Activated CD8-positive, alpha-beta memory T cell treated with anti-CD3 and anti-CD28 coated beads, Interleukin-2, amount 50 U/mL, for 24 hours (primary cell): Measurements from ENCODE around the gene RNF151.
A peak's percentile ranks its signal among the peaks of the same experiment; 100 is the strongest.
"Not testable (repeated sequence)": the region's sequence is repeated elsewhere in the genome, so short reads cannot be mapped to it uniquely, and the experiment has no call there.

Experiments used
- DNase-seq: peaks from one replicate; pipeline ENCODE4 v3.0.0-alpha.2; 2020; ENCODE audit errors: extremely low read depth

The RNF151 gene

DNA sequence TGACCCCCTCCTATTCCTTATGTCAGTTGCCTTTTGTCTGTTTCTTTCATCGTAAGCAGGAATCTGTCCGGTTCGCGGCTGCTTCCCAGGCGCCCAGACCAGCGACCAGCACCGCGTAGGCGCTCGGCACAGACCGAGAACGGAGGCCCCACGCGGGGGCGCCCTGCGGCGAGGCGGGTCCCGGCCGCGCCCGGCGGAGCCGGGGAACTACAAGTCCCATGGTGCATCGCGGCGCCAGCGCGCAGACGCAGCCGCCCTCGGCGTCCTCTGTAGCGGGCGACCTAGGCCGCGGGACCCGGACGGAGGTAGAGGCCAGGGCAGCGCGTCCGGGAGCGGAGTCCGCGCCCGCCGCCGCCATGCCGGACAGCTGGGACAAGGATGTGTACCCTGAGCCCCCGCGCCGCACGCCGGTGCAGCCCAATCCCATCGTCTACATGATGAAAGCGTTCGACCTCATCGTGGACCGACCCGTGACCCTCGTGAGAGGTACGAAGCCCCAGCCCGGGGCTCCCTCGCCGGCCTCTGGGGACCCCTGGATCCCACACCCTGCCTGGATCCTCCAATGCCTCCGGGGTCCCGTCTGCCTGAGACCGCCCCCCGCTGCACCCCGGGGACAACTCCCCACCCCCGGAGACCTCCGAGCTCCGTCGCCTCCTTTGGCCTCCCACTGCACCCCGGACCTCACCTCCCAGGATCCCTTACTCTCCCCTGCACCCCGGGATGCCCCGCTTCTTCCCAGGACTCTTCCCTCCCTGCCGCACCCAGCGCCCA, 7.2 kb upstream of the RNF151 start, which contains the start of gene NDUFB10:
NDUFB10 (plus strand) TSS at position 270 of the 771 bp plus-strand sequence; CDS start at position 357, 87 bp downstream.
- DNase-seq = peak; percentile 61

DNA sequence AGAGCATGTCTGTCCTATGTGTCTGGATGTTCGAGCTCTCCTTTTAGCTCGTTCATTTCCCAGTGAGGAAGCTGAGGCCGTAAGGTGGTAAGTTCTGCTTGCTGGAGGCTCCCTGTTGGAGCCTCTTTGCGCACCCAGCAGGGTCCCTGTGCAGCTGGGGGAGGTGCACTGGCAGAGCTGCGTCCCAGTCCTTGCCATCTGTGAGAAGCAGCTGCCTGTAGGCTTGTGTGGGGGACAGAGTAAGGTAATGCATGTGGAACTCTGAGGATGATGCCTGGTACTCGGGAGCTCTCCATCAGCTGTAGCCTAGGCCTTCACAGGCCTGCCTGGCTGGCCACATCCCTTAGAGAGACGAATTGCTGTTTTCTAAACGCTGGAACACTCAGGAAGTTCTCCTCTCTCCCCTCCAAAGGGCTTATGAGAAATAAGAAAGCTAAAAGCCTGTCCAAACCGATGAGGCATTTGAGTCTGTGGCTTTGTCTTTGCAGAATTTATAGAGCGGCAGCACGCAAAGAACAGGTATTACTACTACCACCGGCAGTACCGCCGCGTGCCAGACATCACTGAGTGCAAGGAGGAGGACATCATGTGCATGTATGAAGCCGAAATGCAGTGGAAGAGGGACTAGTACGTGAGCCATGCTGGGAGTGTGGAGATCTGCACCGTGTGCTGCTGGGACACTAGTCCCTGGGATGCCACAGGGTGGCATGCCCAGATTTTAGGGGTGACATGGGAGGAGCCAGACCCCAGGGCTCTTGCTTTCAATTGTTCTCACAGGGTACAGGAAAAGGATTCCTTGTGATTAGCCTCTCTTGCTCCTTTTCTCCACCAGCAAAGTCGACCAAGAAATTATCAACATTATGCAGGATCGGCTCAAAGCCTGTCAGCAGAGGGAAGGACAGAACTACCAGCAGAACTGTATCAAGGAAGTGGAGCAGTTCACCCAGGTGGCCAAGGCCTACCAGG, 5.7 kb upstream of the RNF151 start:
- DNase-seq = no peak

DNA sequence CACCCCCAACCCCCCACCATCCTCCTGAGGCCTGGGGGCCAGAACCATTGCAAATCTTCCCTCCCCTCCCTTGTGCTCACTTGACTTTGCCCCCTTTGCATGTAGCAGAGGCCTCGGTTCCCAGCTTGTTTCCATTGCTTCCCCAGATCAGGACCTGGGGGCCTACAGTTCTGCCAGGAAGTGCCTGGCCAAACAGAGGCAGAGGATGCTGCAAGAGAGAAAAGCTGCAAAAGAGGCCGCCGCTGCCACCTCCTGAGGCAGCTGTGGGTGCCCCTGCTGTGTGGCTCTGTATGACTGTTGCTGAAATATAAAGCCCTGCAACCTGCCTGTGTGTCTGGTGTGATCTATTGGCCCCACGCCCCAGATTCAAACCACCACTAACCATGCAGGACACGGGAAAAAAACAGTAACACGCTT, 5.0 kb upstream of the RNF151 start:
- DNase-seq = no peak

DNA sequence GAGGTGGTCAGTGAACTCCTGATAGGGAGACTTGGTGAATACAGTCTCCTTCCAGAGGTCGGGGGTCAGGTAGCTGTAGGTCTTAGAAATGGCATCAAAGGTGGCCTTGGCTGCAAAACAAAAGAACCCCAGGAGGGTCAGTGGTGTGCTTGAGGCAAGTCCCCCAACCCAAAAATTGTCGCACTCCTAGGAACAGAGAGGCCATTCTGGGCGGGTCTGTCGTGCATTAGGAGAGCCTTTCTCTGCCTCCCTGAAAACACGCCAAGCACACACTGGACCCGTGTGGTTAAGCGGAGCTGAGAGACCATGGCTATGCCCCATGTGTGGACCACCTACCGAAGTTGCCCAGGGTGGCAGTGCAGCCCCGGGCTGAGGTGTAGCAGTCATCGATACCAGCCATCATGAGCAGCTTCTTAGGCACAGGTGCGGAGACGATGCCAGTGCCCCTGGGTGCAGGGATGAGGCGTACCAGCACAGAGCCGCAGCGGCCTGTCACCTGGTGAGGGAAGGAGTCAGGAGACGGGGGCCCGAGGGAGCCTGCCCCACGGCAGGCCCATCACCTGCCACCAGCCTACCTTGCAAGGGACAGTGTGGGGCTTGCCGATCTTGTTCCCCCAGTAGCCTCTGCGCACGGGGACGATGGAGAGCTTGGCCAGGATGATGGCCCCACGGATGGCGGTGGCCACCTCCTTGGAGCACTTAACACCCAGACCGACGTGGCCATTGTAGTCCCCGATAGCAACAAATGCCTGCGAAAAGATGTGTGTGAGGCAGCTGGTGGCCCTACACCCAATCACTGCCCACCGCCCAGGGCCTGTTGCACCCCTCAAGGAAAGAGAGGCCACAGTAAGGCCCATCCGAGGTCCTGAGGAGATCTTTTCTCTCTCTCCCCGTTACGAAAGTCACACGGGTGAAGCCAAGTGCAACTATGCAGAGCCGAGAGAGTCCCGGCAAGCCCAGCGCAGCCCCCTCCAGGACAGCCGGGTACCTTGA, 4.2 kb upstream of the RNF151 start:
- not testable (repeated sequence) for DNase-seq

DNA sequence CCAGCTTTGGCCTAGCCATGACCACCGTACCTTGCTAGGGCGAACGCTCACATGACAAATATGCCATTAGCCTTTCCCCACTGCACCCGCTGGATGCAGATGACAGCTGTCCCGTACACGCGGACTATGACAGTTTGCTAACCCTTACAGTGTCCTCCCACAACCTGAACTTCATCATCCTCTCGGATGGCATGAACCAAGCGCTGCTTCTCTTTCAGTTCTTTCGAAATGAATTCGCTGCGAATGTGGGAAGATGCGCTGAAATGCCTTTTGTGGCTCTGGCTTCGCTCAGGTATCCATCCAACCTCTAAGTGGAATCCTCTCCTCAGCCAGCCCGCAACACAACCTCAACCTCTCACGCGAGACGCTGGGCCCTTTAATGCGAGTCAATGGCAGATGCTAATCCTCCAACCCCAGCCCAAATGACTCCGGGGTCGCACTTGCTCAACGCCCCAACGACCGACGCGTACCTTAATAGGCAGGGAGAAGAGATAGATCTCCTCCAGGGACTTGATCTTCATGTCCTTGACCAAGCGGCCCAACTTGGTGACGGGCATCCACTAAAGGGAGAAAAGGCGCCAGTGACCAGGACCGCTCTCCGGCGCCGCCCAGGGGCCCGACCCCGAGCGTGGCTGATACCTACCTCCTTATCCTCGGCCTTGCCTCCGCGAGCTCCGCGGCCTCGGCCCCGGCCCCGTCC, 2.7 kb upstream of the RNF151 start:
- no peak for DNase-seq

DNA sequence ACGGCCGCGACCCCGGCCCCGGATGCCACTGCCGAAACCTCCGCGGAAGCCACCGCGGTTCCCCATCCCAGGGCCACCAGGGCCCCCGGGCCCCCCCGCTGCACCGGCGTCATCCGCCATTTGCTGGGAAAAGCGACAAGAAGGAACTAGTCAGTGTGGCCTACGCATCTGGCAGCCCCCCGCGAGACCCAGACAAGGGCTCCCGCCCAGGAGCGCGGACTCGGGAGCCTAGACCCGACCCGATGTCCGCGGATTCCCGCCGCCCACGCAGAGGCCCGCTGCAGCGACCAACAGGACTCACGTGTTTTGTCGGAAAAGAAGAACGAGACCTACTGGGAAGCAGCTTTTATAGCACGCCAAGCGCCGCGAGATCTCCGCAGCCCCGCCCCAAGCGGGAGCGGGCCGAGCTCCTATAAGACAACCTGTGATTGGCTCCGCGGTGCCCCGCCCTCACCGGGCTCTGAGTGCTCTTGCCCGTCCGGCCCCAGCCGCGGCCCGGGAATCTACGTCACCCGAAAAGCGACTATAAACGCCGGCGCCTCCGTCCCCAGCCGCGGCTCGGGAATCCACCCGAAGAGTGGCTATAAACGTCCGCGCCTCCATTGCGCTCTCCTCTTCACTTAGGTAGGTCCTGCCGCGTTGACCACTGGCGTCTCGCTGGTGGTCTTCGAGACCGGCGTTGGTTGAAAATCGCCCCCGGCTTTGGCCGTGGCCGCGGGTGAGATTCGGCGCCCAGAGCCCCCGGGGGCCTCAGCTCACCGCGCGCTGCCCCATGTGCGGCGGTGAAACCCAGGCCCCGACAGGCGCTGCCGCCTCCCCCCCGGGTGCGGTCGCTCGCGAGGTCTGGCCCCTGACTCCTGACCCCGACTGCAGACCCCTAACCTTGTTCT, 1.9 kb upstream of the RNF151 start, which contains the start of gene RPS2:
RPS2 (minus strand) TSS at position 321 of the 890 bp plus-strand sequence; CDS start at position 120, 201 bp downstream.
- peak; percentile 96 for DNase-seq

DNA sequence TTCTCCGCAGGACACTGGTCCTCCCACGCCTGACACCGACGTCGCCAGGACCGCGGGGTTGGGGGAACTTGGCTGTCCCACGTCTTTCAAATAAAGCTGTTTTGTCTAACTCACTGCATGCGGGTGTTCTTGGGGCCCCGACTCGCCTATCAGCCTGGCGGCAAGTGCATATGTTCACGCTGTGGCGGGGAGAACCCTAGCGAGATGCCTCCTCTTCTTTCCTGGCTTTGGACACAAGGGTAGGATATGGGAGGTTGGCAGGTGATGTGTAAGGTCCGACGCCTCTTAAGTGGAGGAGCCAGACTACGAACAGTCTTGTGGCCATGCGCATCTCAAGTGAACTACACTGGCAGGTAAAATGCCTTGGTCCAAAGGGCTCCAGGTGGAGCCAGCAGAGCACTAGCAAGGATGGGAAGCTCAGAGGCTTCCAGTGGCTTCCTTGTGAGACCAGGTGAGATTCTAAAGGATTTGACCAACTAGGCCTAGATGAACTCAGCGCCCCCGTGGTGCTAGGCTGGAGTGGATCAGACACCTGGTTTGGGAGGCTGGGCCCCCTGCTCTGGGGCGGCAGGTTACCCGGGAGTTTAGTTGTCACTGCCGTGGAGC, 1.2 kb upstream of the RNF151 start:
- no peak for DNase-seq

DNA sequence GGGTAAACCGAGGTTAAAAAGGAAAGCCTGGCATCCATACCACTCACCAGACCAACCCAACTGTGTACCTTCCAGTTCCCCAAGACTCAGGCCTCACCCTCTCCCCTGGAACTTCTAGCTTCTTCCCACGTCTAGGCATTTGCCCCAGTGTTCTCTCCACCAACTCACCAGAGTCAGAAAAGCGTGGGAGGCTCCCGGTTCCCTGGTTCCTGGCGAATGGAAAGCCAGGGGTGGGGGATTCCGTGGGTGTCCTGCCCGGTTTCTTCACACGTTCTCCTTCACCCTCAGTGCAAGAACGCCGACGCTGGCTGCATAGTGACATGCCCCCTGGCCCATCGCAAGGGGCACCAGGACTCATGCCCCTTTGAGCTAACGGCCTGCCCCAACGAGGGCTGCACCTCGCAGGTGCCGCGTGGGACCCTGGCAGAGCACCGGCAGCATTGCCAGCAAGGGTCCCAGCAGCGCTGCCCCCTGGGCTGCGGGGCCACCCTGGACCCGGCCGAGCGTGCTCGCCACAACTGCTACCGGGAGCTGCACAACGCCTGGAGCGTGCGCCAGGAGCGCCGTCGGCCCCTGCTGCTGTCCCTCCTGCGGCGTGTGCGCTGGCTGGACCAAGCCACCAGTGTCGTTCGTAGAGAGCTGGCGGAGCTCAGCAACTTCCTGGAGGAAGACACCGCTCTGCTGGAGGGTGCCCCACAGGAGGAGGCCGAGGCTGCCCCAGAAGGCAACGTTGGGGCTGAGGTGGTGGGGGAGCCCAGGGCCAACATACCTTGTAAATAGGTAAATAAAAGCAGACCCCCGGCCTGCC, 1.7 kb downstream of the RNF151 start:
- no peak for DNase-seq

DNA sequence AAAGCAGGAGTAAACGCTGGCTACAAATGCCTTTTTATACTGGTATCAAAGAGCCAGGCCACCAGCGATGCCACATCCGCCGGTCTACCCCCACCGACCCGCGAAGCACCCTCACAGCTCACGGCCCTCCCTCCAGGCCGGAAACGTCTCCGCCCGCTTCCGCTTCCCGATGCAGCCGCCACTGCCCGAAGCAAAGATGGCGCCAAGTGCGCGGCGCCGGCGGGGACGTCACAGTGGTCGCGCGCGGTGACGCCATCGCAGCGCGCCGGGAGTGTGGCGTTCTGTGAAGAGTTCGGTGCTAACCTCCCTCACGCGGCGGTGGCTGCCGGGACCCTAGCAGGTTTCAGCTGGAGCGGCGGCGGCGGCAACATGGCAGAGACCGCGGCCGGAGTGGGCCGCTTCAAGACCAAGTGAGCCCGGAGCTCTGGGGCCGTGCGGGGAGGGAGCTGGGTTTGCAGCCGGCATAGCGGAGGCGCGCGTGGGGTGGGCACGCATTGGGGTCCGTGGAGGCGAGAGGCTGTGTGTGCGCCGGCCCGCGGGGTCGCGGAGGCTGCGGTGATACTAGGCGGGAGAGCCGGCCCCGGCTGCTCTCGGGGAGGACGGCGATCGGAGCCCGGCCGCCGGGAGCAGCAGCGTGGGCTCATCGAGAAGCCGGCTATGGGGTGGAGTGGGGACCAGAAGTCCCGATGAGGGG, 5.3 kb downstream of the RNF151 start, which contains the start of gene TBL3:
TBL3 (plus strand) TSS at position 258 of the 694 bp plus-strand sequence; CDS start at position 370, 112 bp downstream.
- peak; percentile 89 for DNase-seq

DNA sequence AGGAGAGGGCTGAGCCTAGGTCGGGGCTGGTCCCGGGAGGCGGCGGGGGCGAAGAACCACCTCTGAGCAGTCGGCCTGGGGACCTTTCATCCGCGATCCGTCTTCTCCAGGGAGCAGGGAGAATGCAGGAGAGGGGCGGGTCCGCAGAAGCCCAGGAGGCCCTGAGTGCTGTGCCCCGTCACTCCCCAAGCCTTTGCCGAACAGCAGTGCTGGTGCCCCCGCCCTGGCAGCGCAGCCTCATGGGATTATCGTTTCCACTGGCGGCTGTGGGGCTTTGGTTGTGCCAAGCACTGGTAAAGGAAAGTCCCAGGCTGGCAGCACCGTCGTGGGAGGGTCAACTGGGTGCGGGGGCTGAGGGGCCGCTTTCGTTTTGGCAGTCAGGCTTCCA, 5.8 kb downstream of the RNF151 start:
- DNase-seq = no peak

DNA sequence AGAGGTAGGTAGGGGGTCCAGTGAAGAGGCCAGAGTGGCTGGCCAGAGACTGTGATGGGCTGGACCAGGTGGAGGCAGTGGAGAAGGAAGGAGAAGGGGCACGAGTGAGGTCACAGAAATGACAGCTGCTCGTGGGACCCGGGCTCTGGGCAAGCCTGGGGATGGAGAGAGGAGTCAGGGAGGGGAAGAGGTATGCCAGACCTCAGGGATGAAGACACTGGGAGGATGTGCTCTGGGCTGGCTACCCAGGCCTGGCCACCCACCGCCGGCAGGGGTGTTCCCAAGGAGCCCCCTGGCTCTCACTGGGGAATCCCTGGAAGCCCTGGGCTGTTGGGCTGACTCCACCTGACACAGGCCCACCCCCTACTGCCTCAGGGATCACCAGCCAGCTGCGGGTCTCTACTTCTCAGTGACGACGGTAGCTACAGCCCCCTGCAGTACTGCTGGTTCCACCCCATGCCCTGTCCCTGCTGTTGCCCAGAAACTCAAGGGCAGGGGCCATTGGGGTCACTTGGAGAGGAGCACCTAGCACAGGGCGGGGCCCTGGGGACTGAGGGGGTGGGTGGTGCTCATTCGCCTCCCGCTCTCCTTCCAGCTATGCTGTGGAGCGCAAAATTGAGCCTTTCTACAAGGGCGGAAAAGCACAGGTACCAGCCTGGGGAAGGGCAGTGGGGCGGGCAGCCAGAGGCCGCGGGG, 7.0 kb downstream of the RNF151 start:
- DNase-seq = no peak

DNA sequence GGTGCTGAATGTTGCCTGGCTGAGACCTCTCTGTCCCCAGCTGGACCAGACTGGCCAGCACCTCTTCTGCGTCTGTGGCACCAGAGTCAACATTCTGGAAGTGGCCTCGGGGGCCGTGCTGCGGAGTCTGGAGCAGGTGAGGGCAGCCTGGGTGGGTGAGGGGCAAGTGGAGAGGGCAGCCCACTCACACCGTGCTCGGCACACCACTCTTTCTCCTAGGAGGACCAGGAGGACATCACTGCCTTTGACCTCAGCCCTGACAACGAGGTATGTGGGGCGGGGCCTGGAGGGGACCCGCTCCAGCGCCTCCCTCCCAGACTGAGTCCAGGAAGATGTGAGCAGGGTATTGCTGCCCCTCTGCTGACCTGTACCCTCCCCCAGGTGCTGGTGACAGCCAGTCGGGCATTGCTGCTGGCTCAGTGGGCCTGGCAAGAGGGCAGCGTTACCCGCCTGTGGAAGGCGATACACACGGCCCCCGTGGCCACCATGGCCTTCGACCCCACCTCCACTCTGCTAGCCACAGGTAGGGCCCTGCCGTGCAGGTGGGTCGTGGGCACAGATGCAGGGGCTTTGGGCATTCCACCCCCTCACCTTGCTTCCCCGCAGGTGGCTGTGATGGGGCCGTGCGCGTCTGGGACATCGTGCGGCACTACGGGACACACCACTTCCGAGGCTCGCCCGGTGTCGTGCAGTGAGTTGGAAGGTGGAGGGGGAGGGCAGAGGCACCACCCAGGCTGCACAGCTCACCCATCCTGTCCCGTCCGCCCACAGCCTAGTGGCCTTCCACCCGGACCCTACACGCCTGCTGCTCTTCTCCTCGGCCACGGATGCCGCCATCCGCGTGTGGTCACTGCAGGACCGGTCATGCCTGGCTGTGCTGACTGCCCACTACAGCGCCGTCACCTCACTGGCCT, 7.8 kb downstream of the RNF151 start:
- DNase-seq = no peak

DNA sequence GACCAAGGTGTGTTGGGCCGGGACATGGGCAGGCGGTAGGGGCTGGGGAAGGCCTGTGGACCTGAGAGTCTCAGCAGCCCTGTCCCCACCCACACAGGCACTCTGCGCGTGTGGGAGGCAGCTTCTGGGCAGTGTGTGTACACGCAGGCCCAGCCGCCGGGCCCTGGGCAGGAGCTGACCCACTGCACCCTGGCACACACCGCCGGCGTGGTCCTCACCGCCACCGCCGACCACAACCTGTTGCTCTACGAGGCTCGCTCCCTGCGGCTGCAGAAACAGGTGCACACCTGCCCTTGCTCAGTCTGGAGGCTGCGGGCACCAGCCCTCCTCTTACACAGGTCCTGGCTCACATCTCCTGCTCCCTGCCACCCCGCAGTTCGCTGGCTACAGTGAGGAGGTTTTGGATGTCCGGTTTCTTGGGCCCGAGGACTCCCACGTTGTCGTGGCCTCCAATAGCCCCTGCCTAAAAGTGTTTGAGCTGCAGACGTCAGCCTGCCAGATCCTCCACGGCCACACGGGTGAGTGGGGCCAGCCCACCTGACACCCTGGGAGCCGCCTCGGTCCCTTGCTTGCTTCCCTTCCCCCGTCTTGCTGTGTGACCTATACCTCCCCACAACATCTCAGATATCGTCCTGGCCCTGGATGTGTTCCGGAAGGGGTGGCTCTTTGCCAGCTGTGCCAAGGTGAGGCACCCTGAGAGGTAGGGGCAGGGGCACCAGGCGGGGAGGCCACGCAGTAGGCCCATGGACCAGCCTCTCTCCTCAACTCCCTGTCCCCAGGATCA, 9.0 kb downstream of the RNF151 start:
- no peak for DNase-seq

DNA sequence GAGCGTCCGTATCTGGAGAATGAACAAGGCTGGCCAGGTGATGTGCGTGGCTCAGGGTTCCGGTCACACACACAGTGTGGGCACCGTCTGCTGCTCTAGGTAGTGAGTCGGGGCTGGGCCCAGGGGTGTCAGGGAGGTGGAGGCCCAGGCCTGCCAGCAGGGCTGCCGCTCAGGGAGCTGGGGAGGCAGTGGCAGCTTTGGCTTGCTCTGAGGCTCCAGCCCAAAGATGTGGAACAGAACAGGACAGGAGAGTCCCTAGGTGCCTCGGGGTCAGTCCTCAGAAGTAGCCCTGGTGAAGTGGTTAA, 9.5 kb downstream of the RNF151 start:
- DNase-seq = no peak
